ENCODE data around the gene E2F2.

GRCh38 chr1:23485002-23485332 is 46.1 kb downstream of the E2F2 start:
- TF ChIP-seq CTCF (tag by site-specific recombination; IDR thresholded peaks at IDR 0.05) (no peak), ZBTB44 (tag by site-specific recombination; IDR thresholded peaks at IDR 0.05) (no peak), ZBTB10 (tag by site-specific recombination; IDR thresholded peaks at IDR 0.05) (no peak), ZNF830 (tag by site-specific recombination; IDR thresholded peaks at IDR 0.05; ENCODE audit: low read depth) (no peak), ZFP3 (tag by site-specific recombination; IDR thresholded peaks at IDR 0.05; ENCODE audit: low read depth) (no peak), ATF2 (tag by site-specific recombination; IDR thresholded peaks at IDR 0.05; ENCODE audit: low read depth) (no peak), ZNF133 (tag by site-specific recombination; IDR thresholded peaks at IDR 0.05) (no peak), PATZ1 (tag by site-specific recombination; IDR thresholded peaks at IDR 0.05) (no peak), ZNF701 (tag by site-specific recombination; IDR thresholded peaks at IDR 0.05) (no peak)
